NCI-H146 treated with DMSO at 0.1 percent for 48 hours (cell line): ENCODE measurements around the gene SLC29A1.

Experiments used
- DNase-seq: peaks from one replicate; lab custom pipeline; 2025; ENCODE audit not compliant: unreplicated experiment; lab: John Stamatoyannopoulos, UW

Gene SLC29A1

DNA sequence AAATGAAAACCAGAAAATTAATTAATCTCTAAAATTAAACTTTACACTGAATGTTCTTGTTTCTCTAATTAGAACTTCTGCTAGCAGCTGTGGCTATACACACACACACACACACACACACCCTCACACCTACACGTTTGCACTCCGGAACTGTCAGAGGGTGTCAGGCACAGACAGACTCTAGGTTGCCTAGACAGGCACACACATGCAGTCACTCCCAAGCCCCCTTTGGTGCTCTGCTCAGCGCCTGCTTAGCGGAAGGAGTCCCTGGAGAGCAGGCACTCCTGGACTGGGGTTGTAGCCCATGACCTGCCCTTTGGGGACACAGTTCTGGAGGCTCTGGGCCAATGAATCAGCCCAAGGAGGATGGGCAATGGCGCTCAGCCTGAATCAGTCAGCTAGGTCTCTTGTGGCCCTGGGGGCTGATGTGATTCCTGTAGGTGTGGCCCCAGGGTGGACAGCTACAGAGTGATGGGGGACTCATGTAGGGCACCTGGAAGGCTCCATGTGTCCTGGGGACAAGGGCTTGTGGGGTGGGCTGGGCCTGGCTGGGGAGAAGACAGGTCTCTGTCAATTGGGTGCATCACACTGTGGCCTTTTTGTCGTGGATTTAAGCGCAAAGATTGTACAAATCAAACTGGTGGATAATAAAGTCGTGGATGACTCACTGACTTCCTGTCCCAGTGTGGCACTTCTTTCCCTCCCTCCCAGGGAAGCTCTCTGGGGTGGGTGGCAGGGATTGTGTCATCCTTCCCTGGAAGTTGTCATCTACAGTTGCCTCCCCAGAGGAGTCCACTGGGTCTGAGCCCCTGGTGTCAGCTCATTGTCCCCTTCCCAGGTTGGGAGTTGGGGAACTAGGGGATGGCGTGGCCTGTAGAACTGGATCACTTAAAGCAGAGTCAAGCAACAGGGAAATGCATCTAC is 55.6 kb downstream of the SLC29A1 start:
- DNase-seq = no peak
